C4-2B (cell line): ENCODE data around the gene GLT8D1.
"Not testable (repeated sequence)": the region's sequence is repeated elsewhere in the genome, so short reads cannot be mapped to it uniquely, and the experiment has no call there.

ENCODE experiments used
- H3K27ac ChIP-seq: fragments of 450-650 bp; 2 replicates; pipeline ENCODE4 v1.5.1; 2017
- CTCF ChIP-seq: fragments of 450-650 bp; conservative IDR thresholded peaks from 2 replicates; pipeline ENCODE4 v1.5.1; 2017; ENCODE audit warnings: mild to moderate bottlenecking
- ZFX ChIP-seq: fragments of 450-650 bp; IDR thresholded peaks from 2 replicates; pipeline ENCODE4 v1.6.1; 2017

The GLT8D1 gene

DNA sequence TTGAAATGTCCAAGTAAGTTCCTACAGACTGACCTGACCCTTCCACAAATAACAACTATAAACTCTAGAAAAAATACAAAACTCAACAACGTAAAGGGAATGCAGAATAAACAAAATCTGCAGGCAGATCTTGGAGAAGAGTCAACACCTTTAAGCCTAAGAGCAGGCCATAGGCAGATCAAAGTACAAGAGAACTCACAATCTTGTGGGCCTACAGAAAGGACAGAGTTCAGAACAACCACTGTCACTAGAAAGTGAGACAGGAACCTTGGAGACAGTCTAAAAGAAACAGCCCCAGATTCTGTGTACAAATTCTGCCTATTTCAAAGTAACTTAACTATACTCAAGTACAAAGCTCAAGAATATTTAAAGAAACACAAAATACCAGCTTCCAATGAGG is 34.1 kb upstream of the GLT8D1 start:
- no peak for TF ChIP-seq ZFX
- TF ChIP-seq CTCF, result no peak
- no peak overlapping the region for H3K27ac ChIP-seq

- no peak overlapping the region for H3K27ac ChIP-seq
- TF ChIP-seq CTCF (no peak), ZFX (no peak)
Observed at GRCh38 chr3:52733256-52733891, 27.8 kb upstream of the GLT8D1 start.

DNA sequence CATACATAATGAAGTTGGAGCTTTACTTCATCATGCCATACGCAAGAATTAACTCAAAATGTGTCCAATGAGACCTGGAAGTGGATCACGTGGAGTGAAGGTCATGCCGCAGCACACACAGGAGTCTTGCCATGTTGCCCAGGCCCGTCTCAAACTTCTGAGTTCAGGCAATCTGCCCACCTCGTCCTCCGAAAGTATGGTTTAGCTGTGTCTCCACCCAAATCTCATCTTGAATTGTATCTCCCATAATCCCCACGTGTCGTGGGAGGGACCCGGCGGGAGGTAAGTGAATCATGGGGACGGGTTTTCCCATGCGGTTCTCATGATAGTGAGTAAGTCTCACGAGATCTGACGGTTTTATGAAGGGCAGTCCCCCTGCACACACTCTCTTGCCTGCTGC is 26.0 kb upstream of the GLT8D1 start:
- no peak overlapping the region for H3K27ac ChIP-seq
- TF ChIP-seq CTCF (no peak), ZFX (no peak)

GRCh38 chr3:52730681-52731080 is 25.1 kb upstream of the GLT8D1 start:
- no peak for TF ChIP-seq CTCF
- no peak overlapping the region for H3K27ac ChIP-seq

- H3K27ac ChIP-seq, result not testable (repeated sequence)
Observed at GRCh38 chr3:52728753-52729152, 23.2 kb upstream of the GLT8D1 start.

GRCh38 chr3:52724511-52724910 is 18.9 kb upstream of the GLT8D1 start:
- H3K27ac ChIP-seq, result no peak overlapping the region
- TF ChIP-seq ZFX (no peak), CTCF (no peak)

DNA sequence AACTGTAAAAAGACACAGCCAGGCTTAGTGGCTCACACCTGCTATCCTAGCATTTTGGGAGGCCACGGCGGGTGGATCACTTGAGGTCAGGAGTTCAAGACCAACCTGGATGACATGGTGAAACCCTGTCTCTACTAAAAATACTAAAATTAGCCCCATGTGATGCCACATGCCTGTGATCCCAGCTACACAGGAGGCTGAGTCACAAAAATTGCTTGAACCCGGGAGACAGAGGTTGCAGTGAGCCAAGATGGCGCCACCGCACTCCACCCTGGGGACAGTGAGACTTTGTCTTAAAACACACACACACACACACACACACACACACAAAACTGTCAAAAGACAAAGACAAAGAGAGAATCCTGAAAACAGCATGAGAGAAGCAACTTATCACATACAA is 18.3 kb upstream of the GLT8D1 start:
- H3K27ac ChIP-seq, result no peak overlapping the region
- TF ChIP-seq CTCF, result no peak
- TF ChIP-seq ZFX, result no peak

- H3K27ac ChIP-seq, result no peak overlapping the region
- TF ChIP-seq ZFX (no peak), CTCF (no peak)
Observed at GRCh38 chr3:52722491-52722890, 16.9 kb upstream of the GLT8D1 start.
